Epidermal melanocyte (primary cell): ENCODE measurements around the gene CROCC.
A peak's percentile ranks its signal among the peaks of the same experiment; 100 is the strongest.
"Not testable (repeated sequence)": the region's sequence is repeated elsewhere in the genome, so short reads cannot be mapped to it uniquely, and the experiment has no call there.

Experiments used
- DNase-seq: peaks from one replicate; pipeline ENCODE4 v3.0.0; 2011; ENCODE audit warnings: low spot score; ENCODE audit not compliant: insufficient read length

Gene CROCC

DNA sequence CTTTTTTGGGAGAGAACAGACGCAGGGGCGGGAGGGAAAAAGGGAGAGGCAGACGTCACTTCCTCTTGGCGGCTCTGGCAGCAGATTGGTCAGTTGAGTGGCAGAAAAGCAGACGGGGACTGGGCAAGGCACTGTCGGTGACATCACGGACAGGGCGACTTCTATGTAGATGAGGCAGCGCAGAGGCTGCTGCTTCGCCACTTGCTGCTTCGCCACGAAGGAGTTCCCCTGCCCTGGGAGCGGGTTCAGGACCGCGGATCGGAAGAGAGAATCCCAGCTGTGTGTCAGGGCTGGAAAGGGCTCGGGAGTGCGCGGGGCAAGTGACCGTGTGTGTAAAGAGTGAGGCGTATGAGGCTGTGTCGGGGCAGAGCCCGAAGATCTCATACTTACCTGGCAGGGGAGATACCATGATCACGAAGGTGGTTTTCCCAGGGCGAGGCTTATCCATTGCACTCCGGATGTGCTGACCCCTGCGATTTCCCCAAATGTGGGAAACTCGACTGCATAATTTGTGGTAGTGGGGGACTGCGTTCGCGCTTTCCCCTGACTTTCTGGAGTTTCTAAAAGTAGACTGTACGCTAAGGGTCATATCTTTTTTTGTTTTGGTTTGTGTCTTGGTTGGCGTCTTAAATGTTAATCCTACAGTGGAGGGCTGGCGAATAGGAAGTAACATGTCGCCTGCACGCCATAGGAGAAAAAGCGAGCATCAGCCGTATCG is 26.0 kb upstream of the CROCC start, which contains the start of gene RNU1-2:
RNU1-2 (plus strand) TSS at position 383 of the 718 bp plus-strand sequence.
- DNase-seq = not testable (repeated sequence)

DNA sequence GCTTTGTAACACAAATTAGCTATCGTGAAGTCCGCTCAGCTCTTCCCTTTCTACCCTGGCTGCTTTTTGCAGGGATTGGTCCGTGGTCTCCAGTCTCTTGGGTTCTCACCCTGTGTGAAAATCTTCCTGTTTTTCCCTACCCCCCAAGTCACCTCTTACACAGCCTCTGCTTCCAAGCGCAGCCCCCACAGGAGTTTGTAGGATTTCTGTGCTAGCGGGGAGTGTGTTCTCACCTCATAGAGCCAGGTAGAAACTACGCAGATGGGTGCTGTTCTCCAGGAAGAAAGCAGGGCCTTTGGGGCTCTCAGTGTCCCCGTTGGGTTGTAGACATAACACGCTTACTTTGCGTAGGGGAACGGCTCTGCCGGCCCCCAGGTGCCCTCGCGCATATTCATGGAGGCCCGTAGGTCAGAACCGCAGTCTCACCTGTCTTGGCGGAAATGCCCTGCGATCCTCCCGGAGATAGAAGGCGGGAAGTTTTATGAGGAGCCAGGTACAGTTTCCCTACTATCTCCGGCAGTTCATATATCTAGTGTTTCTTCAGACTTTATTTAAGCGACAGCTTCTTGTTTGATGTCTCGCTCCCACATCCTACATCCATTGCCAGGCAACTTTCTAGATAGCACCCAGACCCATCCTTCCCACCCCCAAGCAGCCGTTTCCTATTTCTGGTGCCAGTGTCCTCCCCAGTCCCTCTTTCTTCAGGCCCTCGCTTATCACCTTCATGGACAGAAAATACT is 25.2 kb upstream of the CROCC start:
- DNase-seq = not testable (repeated sequence)

DNA sequence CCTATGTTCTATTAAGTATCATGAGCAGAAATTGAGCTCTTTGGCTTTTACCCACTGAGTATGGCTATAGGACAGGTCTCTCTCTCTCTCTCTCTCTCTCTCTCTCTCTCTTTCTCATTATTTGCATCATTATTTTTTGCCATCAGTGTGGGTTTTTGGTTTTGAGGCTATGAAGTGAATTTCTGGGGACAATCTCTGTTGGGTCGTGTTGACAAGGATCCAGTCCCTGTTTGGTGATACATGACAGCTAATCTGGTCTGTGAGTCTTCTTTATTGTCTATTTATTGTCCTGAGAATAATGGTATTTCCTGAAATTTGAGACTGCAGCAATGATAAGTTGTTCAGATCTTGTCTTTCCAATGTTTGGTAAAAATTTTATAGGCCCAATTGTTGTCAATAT is 24.1 kb upstream of the CROCC start:
- DNase-seq = not testable (repeated sequence)

DNA sequence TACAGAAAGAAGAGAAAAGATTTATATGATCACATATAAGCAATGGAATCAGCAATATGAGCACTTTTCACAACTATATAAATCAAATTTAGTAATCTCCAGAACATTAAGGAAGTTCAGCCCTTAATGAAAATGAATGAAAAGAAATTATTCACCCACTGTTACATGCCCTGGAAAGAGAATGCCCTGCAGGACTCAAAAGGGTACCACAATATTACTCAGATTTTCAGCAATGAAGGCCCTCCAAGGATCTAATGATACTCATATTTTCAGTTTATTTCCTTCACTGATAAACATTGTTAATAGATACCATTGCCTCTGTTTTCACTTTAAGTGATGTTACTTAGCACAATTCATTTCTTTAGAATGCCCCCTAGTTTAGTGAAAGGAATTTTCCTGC is 23.4 kb upstream of the CROCC start:
- not testable (repeated sequence) for DNase-seq

- DNase-seq = not testable (repeated sequence)
These were observed 22.7 kb upstream of the CROCC start for GRCh38 chr1:16899020-16899419.

DNA sequence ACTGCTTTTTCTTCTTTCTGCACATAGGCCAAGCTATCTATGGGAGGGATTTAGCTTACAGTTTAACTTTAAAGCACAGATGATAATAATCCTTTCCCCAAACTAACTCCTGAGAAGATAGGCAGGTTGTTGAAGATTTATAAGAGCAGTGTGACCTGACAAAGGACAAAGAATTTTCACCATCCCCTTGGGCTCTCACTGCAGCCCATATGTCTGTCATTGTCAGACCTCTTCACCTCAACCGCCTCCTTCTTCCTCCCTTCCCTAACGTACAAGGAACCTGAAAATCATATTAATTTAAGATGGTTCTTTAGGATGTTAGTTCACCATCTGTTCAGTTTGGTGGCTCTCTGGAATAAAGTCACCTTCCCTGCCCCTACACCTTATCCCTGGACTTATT is 21.0 kb upstream of the CROCC start:
- DNase-seq = no peak

- not testable (repeated sequence) for DNase-seq
These were observed 20.4 kb upstream of the CROCC start for GRCh38 chr1:16901371-16901770.

DNA sequence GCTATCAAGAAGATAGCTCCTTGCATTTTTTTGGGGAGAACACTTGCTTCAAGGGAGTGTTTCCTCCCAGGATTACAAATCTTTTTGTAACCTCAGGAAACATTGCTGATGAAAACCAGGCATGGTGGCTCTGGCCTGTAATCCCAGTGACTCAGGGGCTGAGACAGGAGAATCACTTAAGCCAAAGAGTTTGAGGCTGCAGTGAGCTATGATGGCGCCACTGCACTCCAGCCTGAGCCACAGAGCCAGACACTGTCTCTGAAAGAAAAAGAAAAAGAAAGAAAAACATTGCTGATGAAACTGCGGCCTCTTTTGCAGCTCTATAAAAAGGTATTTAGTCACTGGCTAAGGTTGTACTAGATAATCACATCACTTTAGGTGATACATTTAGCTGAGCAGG is 18.7 kb upstream of the CROCC start:
- no peak for DNase-seq

DNA sequence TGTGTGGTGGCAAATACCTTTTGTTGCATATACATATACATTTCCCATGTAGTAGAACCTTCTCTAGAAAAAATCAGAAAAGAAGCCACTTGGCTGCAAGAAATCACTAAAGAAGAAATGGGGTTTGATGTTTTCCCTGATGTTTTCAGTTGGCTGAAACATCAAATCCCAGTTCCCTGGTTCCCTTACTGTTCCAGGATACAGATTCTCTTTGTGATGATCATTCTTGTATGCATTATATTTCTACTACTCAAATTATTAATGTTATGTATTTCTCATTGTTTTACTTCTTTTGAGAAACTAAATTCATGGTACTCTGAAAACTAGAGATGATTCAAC is 18.3 kb upstream of the CROCC start:
- no peak for DNase-seq

GRCh38 chr1:16904560-16905109 is 17.1 kb upstream of the CROCC start:
- DNase-seq = peak; percentile 84

DNA sequence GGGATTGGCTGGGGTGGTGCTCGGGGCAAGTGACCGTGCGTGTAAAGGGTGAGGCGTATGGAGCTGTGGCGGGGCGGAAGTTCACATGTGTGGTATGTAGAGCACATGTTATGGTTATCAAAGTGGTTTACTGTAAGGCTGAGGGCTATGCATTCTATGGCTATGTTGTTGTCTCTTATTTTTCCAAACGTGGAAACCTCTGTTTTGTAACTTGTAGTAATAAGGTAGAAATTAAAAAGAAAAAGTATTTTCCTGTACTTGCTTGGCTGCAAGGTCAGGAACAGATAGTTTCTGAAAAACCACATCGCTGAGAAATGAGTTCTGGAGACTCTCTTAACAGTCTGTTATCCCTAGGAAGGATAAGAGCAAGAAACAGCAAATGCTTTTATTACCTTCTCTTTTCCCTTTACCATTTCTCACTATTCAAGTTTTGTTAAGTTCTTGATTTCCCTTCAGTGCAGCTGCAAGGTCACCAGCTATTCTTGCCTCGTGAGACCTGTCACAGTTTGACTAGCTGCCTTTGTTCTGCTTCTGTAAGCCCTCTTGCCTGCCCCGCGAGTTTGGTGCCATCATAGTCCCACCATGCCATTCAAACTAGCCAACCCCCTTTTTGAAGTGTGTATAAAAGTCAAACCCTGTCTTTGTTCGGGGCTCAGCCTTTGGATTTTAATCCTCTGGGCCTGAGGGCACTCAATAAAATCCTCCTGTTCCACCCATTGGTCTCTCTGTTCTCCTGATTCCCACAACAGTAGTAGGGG is 16.4 kb upstream of the CROCC start:
- DNase-seq = no peak

- no peak for DNase-seq
These were observed 15.6 kb upstream of the CROCC start for GRCh38 chr1:16905868-16906702.

- DNase-seq = no peak
These were observed 14.9 kb upstream of the CROCC start for GRCh38 chr1:16906873-16907272.

GRCh38 chr1:16907870-16908758 is 13.6 kb upstream of the CROCC start:
- DNase-seq = no peak

DNA sequence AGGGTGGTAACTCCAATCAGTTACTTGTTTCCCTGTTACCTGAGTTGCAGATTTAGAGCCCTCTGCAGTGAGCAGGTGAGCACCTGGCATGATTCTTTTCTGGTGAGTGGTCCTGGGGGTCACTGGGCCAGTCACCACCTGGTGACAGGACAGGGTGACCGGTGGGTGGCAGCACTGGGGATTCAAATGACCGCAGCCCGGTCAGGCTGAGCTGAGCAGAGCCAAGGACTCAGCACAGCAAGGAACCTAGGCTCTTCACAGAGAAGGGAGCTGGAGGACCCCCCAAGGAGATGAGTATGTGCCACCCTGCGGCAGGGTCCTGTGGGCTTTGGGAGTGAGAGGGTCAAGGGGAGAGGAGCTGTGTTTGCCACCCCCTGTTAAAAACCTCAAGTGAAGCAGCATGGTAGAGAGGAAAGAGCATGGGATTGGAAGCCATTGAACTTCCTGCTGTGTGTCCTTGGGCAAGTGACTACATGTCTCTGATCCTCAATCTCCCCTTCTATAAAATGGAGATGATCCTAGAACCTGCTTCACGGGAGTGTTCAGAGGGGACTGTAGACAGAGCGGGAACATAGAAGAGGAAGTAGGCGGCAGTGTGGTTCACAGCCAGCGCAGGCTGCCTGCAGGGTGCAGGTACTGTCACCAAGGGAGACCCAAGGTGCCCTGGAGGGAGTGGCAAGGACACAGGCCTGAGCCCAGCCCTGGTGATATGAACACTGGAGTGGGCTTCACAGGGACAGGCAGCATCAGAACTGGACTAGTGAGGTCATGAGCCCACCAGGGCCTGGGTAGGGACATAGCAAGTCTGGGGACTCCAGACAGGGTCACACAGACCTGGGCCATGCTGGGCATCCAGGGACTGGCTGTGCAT is 9.6 kb upstream of the CROCC start:
- DNase-seq = not testable (repeated sequence)

DNA sequence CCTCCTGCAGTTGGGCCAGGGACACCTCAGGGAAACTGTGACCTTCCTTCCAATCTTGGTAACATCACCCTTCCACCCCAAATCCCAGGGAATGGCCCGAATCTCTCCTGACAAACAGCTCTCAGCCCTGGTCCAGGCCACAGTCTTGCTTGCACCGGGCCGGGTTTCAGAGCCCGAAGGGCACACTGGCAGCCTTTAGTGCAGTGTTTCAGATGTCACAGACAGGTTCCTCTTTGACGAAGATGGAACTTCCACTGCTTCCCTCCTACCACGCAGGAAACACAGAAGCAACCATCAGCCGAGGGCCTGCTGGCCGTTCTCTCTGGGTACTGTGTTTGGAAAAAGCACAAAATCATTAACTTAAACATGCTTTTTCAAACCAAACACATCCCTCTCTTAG is 9.0 kb upstream of the CROCC start:
- DNase-seq = not testable (repeated sequence)

GRCh38 chr1:16913181-16913832 is 8.4 kb upstream of the CROCC start:
- DNase-seq = no peak

- DNase-seq = peak; percentile 97
These were observed 7.7 kb upstream of the CROCC start for GRCh38 chr1:16913833-16914662.
